GM13977 (cell line): Measurements from ENCODE around the gene PTPRM.

Experiments
- DNase-seq: peaks from one replicate; pipeline ENCODE4 v3.0.0; 2012; ENCODE audit warnings: low spot score
- in situ Hi-C: fragments of 300-500 bp; cut with MboI; formaldehyde crosslinking; loops from one replicate; pipeline ENCODE4 v1.12.0; 2022; ENCODE audit warnings: low sequenced_read_pairs, low pct_unique_long_range_greater_than_20kb, mixed read lengths, inconsistent platforms; ENCODE audit not compliant: unreplicated experiment
- TF ChIP-seq, protein P1 (sequence below): IDR thresholded peaks from 2 replicates; pipeline ENCODE4 v1.5.1; 2012; ENCODE audit warnings: mild to moderate bottlenecking, control low read depth; ENCODE audit not compliant: insufficient read depth; ENCODE audit errors: extremely low read depth, missing control alignments

PTPRM gene

DNA sequence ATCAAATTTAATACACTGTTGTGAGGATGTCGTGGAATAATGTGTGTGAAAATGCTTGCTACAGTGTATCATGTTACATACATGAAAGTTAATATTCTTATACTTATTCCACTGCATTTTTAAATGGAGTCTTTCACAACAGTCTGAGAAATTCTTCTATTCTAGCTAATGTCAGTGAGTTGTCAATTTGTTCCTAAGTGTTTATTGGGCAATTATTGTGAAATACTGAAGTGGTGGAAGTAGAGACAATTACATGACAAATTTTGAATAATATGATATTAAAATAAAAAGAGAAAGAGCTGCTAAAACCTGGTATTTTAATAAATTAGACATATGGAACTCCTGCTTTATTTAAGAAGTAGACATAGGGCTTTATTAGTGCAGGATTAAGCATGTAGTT, 176.1 kb downstream of the PTPRM start:
- DNase-seq, result no peak
- in situ Hi-C loops, result no loop called here
- TF ChIP-seq, protein P1, sequence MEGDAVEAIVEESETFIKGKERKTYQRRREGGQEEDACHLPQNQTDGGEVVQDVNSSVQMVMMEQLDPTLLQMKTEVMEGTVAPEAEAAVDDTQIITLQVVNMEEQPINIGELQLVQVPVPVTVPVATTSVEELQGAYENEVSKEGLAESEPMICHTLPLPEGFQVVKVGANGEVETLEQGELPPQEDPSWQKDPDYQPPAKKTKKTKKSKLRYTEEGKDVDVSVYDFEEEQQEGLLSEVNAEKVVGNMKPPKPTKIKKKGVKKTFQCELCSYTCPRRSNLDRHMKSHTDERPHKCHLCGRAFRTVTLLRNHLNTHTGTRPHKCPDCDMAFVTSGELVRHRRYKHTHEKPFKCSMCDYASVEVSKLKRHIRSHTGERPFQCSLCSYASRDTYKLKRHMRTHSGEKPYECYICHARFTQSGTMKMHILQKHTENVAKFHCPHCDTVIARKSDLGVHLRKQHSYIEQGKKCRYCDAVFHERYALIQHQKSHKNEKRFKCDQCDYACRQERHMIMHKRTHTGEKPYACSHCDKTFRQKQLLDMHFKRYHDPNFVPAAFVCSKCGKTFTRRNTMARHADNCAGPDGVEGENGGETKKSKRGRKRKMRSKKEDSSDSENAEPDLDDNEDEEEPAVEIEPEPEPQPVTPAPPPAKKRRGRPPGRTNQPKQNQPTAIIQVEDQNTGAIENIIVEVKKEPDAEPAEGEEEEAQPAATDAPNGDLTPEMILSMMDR, result no peak

DNA sequence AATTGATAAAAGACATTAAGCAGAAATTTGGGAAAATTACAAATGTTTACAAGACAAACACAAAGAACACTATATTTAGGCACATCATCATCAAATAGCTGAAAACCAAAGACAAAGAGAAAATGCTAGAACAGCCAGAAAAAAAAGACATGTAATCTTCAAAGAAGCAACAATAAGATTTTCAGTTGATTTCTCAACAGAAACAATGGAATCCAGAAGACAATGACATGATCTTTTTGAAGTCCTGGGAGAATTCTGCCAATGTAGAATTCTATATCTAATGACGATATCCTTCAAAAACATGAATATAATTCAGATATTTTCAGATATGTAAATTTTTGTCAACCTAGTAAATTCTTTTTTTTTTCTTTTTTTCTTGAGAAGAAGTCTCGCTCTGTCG, 179.0 kb downstream of the PTPRM start:
- in situ Hi-C loops, result no loop called here
- DNase-seq, result no peak
- TF ChIP-seq, protein P1, result no peak

DNA sequence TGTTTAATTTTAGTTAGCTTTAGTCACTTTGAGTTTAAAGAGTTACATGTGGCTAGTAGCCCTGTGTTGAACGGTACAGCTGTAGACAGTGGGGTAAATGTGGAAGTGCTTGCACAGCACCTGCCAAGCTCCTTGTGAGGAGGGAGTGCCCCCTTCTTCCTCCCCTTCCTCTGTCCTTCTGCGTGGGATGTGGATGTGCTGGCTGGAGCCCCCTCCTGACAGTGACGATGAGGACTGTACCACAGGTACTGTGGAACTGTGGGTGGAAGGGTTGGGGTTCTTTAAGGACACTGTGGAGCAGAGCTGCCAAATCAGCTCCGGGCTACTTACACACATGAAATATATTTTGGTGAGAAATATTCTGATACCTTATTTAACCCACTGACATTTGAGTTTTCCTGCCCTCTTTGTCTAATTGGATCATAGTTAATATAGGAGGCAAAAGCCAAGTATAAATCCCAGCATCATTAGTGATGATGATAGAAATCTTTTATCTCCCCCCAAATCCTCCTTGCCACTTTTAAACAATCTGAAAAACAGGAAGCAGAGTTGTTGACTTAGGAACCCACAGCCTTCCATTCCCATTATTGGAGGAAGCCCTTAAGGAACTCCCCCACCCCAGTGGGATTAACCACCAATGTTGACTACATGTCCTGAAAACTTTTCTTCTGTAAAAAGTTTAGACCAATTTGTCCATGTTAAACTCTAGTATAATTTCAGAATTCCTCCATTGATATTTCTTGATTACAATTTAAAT, 181.3 kb downstream of the PTPRM start:
- DNase-seq, result no peak
- TF ChIP-seq, protein P1, result no peak
- in situ Hi-C loops, result no loop called here

DNA sequence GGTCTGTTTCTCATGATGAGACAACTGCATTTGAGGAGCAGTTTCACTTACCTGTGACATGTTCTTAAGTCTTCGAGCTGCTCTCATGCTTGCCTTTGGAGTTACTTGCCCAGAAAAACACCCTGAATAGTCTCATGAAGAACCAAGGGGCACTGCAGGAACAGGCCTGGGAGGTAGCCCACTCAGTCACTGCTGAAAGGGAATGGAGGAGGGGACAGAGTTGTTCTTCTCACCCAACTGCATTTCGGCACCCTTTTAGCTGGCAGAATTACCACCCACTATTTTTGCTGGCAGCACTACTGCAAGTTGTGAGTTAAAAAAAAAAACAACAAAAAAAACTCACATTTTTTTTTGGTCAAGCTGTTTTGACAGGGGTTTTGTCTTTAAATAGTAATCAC, 181.9 kb downstream of the PTPRM start:
- TF ChIP-seq, protein P1, result no peak
- DNase-seq, result no peak
- in situ Hi-C loops, result no loop called here

DNA sequence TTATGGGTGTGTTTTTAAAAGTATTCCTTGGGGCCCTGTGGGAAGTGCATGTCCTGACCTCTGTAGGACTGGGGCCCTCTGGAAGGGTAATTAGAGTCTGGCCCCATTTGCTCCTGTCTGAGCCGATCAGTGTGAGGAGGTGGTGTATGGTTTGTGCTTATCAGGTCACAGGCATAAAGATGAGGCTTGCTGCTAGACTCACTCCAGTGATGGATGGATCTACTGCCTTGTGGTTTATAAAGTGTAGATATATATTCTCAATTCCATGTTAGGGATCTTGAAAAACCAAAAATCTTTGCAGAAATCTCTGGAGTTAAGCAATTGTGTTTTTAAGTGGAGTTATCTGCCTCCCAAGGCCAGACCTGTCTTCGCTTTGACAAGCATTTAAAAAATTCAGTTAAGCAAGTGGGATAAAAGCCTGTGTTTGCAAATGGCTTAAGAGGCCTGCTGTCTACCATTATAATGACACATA, 182.4 kb downstream of the PTPRM start:
- no peak for DNase-seq
- TF ChIP-seq, protein P1, result no peak
- in situ Hi-C loops, result no loop called here

DNA sequence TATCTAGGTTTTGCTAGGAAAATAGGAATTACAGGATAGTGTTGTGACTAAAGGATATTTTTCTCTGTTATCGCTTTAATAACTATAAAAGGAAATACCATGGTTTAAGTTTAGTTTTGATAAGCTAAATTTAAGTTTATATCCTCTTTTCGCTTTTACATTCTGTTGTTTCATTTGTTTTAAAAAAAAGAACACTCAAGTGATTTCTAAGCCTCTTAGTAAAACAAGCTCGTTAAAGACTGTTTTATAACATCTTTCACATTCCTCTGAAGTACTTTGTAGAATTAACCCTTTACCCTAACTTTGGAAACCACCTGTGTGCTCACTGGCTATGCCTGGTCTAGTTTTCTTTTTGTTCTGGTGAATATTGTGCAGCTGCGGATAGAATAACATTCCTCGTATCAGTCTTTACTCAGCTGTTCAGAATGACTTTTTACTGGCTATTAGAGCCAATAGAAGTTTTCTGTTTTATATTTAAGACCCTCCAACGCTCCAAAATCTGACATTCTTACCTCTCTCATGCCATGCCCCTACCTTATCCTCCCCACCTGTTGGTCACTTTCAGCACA, 183.1 kb downstream of the PTPRM start:
- no peak for DNase-seq
- in situ Hi-C loops, result no loop called here

More for the DNA sequence above, 183.1 kb downstream of the PTPRM start:
- TF ChIP-seq, protein P1, result no peak
